GM18868 (cell line): ENCODE measurements around the gene TNIP1.
A peak's percentile ranks its signal among the peaks of the same experiment; 100 is the strongest.

Source experiments
- ATAC-seq: cut with Tn5 transposase; IDR thresholded peaks from one replicate; pipeline ENCODE4 v1.9.1; 2021; ENCODE audit warnings: mild to moderate bottlenecking, moderate library complexity; ENCODE audit not compliant: unreplicated experiment

The TNIP1 gene

DNA sequence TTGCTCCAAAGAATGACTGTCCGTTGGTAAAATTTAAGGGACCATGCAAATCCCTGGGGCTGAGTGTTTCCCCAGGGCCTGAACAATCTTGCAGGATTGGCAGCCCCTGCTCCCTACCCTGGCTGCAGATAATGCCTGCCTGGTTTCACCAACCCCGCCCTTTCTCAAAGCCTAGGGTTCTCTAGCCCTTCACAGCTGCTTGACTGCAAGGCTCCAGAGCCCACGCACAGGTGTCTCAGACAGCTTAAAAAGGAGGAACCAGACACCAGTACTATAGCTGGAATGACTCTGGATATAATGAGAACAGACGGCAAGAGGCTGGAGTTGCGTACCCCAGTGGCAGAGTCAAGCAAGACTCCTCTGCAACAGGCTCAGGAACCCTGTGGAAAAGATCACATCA, 25.2 kb upstream of the TNIP1 start:
- no peak for ATAC-seq

DNA sequence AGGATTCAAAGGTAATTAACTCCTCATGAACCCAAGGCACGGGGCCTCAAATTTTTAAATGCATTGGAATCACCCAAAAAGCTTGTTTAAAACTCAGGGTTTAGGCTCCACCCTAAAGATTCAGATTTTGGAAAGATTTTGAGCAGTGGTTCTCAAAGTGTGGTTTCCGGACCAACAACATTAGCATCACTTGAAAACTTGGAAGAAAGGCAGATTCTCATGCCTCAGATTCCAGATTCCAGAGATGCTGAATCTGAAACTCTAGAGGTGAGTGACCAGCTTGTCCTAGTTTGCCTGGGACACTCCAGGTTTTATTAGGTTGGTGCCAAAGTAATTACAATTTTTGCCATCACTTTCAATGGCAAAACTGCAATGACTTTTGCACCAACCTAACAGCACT, 24.7 kb upstream of the TNIP1 start:
- no peak for ATAC-seq

DNA sequence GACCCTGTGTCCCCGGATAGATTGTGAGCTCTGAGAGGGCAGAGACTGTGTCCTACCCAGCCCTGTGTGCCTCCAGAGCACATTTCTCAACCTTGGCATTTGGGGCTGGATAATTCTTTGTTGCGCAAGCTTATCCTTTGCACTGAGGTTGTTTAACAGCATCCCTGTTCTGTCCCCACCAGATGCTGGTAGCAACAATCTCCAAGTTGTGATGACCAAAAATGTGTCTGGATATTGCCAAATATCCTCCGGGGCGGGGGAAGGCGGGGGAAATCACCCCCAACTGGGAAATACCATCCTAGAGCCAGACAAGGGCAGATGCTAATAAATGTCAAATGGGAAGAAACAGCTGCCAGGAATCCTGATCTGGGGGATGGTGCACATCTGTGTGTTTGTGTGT, 24.0 kb upstream of the TNIP1 start:
- ATAC-seq: no peak

DNA sequence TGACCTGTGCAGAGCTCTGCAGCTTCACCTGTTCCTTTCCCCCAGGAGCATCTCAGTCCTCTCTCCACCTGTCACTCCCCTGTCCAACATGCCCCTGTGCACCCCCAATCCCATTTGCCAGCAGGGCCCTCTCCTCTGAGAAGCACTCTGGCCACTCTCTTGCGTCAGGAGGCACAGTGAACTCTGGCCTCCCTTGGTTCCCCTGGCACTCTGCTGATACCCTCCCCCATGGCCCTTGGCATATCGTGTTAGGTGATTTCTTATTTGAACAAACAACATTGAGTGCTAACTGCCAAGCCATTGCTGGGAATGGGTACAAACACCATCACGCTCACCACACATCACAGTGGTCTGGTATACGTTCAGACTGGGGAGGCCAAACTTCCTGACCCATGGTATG, 20.9 kb upstream of the TNIP1 start:
- ATAC-seq: no peak

GRCh38 chr5:151101151-151101550, 20.3 kb upstream of the TNIP1 start:
- no peak for ATAC-seq

DNA sequence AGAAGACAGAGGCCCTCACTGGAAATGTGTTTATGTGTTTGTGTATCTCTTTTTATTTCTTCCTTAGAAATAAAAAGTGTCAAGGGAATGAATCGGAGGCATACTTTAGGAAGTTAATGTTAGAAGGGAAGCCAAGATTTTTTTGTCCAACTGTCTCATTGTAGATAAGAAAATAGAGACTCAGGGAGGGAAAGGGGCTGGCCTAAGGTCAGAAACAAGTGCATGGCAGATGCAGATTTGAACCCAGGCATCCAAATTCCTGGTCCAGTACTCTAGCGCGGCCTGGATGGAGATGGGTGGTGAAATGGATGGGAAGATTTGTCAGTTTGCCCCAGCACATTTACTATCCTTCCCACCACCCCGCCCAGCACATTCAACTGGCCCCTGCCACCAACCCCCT, 19.8 kb upstream of the TNIP1 start:
- no peak for ATAC-seq

DNA sequence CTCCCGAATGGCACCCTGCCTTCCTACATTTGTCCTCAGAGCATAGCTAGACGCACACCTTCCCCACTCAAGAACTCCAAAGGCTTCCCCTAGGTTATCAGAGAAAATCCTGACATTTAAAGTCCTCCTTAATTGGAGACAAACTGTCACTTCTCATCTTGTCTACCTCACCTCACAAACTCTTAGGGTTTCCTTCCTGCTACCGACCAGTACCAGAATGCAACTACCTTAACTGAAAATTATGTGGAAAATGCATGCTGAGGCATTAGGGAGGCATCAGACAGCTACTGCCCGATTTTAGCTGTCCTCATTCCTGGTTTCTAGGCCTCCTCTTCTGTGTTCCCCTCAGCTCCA, 17.9 kb upstream of the TNIP1 start:
- no peak for ATAC-seq

- peak; percentile 53 for ATAC-seq
These were observed 17.3 kb upstream of the TNIP1 start for GRCh38 chr5:151097820-151098767.

GRCh38 chr5:151097061-151097460, 16.2 kb upstream of the TNIP1 start:
- no peak for ATAC-seq

DNA sequence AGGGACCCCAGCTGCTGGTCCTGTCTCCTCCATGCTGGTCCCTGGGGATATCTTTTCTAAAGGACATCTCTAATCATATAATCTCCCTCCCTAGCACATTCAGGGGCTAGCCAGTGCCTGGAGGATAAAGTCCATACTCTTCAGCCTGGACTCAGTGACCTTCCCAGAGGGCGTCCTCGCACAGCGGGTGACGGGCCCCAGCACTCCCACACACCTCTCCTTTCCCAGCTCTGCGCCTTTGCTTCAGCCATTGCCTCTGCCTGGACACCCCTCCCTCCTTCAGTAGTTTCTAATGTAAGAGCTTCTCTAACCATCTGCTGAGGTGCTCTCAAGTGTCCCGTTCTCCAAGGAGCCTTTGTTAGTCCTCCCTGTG, 15.2 kb upstream of the TNIP1 start:
- ATAC-seq: no peak

- ATAC-seq: no peak
These were observed 14.6 kb upstream of the TNIP1 start for GRCh38 chr5:151095341-151096000.

DNA sequence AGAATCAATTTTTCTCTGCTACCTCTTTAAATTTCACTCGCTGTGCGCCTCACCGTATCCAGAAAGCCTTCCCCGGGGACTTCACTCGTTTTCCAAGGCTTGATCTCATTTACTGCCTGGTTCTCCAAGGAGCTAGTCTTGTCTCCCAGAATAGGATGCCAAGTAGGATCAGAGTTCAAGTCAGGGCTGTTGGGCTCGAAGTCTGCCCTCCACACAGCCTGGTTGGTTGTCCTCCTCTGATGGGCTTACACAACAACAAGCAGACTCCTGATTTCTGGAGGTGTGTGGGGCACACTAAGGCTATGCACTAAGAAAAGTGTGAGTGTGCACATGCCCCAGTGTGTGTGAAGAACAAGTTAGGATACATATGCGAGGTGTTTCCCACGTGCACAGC, 14.0 kb upstream of the TNIP1 start:
- no peak for ATAC-seq

GRCh38 chr5:151094030-151094851, 13.4 kb upstream of the TNIP1 start:
- ATAC-seq: peak; percentile 69

DNA sequence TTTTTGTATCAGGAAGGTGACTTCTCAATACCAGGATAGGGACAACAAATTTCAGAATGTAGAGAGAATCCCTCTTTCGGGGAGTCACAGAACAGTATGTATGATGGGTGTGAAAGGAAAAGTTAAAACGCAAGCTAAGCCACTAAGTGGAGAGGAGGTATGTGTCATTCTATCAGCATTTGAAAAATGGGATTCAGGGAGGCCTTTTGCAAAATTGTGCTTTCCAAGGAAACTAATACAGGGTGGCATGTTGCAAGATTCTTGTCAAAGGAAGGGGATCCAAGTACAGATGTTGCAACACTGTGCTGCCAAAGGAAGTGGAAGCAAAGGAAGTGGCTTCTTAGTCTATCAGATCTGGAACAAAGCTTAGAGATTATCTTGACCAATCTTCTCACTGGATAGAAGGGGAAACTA, 12.6 kb upstream of the TNIP1 start:
- ATAC-seq: peak; percentile 0

GRCh38 chr5:151092762-151093161, 11.9 kb upstream of the TNIP1 start:
- no peak for ATAC-seq

GRCh38 chr5:151089726-151090125, 8.9 kb upstream of the TNIP1 start:
- ATAC-seq: no peak

- no peak for ATAC-seq
These were observed 8.2 kb upstream of the TNIP1 start for GRCh38 chr5:151088986-151089385.

DNA sequence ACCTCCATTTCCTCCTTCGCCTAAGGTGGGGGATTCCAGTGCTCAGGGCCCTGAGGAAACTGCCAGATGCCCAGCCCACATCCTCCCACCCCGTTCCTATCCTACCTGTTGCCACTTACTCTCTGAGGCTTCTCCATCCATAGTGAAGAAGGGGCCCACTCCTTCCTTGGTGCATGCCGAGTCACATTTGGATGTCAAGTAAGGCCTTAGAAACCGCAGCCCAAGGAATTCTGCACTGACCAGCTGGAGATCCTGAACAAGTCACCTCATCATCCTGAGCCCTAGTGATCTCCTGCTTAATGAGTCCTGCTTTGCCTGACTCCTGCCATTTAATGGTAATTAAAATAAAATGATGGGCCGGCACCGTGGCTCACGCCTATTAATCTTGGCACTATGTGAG, 6.7 kb upstream of the TNIP1 start:
- ATAC-seq: no peak

DNA sequence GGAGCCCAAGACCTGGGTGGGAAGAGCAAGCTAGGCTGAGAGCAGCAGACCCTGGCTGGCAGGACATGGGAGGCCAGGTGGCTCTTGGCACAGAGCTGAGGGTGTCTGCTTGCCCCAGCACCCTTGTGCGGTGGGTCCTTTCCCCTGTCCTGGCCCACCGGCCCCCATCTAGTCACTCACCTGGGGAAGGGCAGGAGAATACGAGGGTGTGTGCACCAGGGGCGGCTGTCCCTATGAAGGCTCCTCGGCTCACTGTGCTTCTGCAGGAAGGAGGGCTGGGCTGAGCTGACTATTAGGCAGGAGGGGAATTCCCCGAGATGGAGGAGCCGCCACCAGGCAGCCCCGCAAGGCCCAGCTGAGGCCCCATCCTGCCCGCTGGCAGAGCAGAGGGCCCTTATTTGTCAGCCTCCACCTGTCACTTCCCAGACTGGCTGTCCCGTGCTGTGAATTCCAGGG, 6.1 kb upstream of the TNIP1 start:
- peak; percentile 72 for ATAC-seq

DNA sequence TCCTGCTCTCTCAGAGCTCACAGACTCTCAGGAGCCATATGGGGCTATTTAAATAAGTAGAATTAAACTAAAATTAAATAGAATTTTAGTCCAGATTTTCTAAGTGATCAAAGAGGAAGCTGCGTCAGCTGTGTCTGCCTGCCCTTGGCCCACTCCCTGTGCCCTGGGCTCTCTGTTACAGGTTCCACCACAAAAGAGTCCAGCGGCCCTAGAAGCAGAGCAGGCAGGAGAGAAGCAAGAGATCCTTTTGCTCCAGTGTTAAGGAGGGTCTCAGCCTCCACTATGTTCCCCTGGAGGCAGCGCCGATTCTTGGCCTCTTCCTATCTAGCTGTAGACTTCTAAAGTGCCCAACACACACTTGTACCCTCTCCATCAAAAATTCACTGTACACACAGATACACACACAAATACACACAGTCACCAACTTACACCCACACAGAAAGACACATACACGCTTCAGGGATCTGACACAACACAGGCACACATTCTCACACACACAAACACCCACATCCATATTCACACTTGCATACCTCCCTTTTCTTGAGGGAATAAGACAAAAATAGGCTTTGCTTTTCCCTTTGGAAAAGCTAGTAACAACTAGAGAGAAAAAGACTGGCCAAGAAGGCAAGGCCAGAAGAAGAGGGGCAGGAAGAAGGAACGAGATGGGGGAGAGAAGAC, 5.5 kb upstream of the TNIP1 start:
- ATAC-seq: no peak

DNA sequence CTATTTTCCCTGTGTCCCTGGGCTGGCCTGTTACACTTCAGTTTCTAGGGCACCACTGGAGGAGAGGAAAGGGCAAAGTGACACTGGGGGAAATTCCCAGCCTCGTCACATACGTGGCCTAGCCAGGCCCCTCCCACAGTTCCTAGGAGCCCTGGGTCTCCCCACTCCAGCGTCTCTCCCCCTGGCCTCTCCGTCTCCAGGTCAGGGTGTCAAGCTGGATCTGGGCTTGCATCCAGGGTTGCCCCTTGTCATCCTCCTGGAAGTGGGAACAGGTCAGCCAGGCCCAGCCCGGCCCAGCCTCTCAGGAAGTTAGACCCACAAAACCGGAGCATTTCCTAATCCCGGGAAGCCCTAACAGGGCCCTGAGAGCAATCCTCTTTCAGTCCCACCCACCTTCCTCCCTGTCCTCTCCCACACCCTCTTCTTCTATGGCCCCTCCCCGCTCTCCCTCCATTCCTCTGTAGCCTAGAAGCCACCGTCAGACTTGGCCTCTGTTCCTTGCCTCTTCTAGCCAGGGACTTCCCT, 4.7 kb upstream of the TNIP1 start:
- no peak for ATAC-seq
